Fibroblast of skin of right biceps (primary cell): Measurements from ENCODE around the gene PAQR5.

Experiments
- DNase-seq: peaks from one replicate; pipeline ENCODE4 v3.0.0-alpha.2; 2013

The PAQR5 gene

DNA sequence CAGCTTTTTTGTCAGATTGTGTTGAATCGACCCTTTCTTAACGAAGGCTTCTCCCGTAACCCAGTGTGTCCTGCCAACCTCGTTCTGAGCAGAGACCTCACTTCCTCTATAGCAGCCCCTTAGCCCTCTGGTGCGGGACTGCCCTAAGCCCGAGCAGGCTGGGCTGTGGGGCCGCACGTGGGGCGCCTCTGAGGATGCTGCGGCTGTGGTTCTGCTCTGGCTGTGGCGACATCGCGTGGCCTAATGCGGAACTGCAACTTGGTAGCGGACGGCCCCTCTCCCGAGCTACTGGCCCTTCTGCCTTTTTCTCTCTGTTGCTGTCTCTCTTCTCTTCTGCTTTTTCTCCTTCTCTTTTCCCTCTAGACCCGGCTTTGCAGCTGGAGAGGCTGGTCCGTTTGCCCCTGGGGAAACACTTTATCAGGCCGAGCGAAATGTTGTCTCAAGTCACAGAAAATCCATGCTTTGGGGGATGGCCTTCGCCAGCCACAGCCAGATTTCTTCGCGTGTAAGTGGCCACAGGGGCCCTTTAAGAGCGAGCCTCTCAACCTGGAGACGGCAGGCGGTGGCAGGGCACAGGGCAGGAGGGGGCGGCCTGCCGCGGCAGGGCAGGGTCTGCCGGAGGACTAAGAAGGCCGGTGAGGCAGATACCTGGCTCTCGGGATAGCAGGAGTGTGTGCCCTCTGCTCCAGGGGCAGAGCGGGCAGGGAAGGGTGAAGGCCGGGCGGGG is 96.0 kb downstream of the PAQR5 start:
- DNase-seq, result peak; percentile 71

DNA sequence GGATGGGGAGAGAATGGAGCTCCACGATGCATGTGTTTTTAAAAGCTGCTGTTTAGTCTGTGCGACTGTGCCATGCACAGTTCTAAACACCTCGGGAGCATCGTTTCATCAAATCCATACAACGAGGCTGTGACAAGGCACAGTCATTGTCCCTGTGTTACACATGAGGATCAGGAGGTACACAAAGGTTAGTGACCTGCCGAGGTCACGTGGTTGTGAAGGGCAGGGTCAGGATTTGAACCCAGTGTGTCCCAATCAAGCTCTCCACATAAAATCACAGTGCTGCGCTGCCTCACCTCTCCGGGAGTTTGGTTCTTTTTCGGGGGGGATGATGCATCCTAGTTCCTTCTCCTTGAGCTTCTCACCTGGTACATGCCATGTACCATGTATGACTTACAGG is 96.7 kb downstream of the PAQR5 start:
- no peak for DNase-seq

DNA sequence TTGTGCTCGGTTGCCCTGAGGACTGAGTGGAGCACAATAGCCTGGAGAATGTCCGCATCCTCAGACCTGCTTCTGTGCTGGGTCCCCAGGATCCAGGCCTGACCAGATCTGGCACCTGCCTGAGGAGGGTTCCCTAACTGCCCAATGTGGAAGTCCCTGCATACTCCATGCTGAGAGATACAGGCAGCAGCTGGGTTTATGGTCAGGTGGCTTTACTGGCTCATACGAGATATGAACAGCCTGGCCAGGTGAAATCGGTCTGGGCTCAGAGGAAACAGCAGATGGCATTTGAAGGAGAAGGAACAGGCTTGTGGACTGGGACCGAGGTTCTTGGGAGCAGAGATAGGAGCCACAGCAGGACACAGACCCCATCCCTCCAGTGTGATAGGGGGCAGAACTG is 97.3 kb downstream of the PAQR5 start:
- no peak for DNase-seq

DNA sequence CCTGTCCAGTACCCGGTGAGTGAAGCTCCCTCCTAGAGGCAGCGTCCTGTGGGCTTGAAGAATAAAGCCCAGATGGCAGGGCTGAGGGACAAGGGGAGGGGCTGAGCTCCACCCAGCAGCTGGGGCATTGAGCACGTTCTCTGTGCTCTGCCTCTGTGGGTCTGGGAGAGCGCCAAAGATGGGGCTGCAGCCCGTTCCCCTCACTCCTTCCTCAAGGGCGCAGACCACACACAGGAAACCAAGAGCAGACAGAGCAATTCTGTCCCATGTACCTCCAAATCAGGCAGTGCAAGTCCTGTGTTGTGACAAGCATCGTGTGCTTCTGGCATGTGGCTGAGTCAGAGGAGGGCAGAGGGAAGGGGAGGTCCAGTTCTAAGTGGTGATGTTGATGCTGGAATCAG is 99.8 kb downstream of the PAQR5 start:
- DNase-seq, result peak; percentile 63

DNA sequence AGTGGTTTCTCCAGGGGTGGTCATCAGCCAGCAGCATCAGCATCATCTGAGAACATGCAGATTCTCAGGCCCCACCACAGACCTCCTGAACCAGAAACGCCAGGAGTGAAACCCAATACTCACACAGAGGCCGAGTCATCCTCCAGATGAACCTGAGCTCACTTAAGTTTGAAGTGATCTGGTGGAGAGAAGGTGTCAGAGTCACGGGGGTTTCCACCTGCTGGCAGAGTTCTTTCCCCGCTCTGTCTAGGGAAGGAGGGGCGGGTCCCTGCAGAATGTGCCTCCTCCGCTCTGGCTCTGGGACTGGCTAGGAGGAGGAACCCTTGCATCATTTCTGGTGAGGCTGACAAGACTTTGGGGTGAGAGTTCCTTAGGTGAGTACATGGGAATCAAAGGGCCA is 102.1 kb downstream of the PAQR5 start:
- no peak for DNase-seq

DNA sequence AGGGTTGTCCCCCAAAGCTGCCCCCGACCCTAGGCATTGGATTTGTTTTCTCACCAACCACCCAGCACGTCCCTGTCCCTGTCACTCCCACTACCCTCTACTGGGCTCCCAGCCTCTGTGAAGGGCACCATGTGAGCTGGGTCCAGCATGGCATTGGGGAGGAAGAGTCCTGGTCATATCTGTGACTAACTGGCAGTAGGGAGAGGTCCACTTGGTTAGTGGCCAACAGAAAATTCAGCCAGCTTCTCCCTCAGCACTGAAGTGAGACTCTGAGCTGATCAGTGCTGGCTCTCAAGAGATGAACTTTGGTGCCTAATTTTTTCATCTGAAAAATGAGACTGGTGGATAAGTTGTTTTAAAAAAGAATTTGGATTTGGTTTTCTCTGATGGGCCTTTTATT is 104.1 kb downstream of the PAQR5 start:
- no peak for DNase-seq

DNA sequence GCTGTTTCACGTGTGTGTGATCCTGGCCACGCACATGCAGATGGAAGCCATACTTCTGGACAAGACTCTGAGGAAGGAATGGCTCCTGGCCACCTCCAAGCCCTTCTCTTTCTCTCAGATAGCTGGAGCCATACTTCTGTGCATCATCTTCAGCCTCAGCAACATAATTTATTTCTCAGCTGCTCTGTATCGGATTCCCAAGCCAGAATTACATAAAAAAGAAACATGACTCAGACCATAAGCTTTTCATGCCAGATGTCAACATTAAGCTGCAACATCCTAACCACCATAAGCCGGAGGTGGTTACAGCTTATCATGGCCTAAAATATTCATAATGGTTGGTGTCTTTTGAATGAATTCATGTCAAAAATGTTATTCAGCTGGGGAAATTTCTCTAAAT is 104.9 kb downstream of the PAQR5 start:
- peak; percentile 92 for DNase-seq

DNA sequence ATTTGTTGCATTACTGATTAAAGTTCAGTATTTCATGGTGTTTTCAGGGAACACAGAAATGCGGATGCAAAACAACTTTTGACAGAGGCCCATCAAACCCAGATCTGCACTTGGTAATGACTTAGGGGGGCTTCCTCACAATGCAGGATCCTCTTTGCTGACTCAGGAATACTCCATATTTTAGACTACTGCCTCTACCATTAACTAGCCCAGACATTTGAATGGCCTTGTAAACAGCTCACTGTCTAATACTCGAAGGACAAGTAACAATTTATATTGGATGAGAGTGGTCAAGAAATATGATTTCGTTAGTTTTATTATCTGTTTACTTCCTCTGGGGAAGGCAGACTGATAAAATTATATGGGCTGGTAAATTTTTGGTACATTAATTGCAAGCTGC is 106.4 kb downstream of the PAQR5 start:
- DNase-seq, result no peak

DNA sequence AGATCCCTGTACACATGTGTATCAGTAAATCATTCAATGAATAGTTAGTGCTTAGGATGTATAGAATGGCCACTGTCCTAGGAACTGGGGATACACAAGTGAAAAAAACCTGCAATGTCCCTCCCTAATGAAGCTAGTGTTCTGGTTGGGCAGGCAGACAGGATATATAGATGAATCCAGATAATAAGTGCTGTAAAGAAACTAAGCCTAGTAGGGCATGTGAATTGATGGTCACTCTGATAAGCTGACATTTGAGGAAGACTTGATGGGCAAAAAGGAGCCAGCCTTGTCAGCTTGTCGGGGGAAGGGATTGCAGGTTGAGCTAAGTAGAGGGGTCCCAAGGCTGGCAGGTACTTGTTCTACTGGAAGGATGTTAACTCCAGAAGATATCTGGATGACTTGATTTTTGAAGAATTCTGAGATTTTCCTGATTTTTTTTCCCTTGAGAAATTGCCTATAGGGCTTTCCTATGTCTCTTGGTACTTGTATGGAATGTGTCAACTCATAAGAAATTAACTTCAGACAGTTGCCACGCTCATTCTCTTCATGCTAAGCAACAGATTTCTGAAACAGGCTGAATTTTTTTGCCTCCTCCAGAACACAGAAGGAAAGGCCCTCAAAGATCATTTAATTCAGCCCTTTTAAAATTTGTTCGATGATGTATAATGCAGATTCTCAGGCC is 109.1 kb downstream of the PAQR5 start:
- no peak for DNase-seq

DNA sequence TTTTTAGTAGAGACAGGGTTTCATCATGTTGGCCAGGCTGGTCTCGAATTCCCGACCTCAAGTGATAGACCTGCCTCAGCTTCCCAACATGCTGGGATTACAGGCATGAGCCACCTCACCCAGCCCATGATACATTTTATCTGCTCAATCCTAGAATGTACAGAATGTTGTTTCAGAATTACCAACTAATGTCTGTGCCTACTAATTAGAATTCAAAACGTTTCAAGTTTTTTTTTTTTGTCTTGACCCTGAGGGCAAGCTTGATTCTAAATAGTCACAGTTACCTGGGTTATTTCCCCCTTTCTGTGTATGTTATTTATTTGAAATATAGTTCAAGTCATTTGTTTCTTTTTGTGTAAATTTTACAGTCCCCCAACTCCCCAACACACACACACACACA is 110.1 kb downstream of the PAQR5 start:
- no peak for DNase-seq

DNA sequence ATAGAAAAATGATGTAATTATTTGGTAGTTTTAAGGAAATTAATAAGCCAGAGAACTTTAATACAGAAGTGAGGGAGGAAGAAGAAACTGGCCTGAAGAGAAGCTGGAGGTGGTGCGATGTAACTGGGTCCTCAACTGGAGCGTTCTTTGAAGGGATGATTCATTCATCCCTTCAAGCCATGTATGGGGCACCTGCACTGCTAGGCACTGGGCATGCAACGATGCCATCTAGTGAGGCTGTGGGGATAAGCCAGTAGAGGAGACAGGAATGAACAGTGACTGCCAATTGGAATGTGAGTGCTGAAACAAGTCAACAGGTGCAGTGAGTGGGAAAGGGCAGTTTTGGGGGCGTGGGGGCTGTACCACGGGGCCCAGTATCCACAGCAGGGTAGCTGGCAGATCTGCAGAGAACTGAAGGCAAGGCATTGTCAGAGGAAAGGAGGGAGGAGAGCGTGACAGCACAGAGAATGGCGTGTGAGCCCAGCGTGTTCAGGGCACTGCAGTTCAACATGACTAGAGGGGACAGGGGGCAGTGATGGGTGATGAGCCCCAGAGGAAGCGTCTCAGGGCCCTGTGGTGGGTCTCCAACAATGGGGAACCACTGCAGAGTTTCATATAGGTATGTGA is 111.6 kb downstream of the PAQR5 start:
- peak; percentile 24 for DNase-seq

DNA sequence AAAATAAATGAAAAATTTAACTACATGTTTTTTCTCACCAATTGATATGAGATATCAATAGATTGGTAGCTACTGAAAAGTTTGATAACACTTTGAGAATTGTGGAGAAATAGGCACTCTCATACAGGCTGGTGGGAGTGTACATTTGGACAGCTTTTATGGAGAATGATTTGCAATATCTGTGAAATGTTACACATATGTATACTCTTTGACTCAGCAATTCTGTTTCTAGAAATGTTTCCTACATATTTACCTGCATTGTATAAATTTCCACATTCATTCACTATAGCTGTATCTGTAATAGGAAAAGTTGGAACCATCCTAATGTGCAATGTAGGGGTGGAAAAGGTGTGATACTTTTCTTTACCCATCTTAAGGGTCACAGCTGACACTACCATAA is 113.6 kb downstream of the PAQR5 start:
- no peak for DNase-seq

DNA sequence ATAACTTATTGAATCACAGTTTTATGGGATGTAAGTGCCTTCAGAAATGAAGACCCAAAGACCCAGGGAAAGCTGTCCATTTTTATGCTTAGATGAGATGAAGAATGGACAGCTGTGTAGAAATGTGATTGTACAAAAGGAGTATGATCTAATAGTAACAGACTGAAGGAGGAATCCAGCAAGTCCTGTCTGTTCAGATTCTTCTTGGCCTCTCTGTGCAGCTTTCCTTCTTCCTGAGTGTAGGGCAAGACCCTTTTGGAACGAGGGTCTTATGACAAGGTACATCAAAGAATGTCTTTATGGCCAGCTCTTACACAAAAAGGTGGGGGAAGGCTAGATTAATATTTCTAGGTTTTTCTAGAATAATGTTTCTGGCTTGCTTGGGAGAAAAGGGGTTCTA is 114.0 kb downstream of the PAQR5 start:
- no peak for DNase-seq

DNA sequence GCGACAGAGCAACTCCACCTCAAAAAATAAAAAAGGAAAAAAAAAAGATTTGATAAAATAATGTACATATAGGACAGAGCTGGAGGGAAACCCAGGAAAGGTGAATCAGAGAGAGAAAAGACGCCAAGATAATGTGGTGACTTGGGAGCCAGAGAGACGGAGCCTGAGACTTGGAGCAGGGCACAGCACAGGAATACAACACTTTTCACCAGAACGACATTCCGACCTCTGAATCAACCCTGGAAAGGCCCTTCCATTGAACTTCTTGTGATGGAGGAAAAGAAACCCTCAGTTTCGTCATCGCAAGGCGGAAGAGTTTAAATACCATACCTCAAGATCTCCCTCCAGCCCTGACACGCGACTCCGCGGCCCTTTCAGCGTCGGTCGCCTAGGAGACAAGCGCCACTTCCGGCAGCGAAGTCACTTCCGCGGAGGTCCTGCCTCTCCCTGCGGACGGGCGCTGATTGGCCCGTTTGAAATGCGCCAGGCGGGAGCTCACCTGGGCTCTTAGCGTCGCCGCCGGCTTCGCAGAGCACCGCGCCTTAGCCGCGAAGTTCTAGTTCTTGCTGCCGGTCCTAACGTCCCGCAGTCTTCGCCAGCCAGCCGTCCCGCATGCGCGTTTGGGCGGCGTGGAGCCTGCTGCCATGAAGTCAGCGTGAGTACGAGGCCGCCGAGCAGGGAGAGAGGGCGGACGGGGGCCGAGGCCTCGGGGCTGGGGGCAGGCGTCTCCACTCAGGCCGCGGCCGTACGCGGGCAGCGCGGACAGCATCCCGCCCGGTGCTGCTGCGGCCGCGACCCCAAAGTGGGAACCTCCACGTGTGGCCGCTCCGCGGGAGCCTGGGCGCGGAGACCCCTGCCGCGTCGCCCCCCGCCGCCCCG is 115.3 kb downstream of the PAQR5 start, which contains the start of gene KIF23:
Gene KIF23, plus strand, starts transcription at position 528 of the 879 bp plus-strand sequence. Its CDS starts 117 bp downstream, at position 645.
- peak; percentile 96 for DNase-seq

DNA sequence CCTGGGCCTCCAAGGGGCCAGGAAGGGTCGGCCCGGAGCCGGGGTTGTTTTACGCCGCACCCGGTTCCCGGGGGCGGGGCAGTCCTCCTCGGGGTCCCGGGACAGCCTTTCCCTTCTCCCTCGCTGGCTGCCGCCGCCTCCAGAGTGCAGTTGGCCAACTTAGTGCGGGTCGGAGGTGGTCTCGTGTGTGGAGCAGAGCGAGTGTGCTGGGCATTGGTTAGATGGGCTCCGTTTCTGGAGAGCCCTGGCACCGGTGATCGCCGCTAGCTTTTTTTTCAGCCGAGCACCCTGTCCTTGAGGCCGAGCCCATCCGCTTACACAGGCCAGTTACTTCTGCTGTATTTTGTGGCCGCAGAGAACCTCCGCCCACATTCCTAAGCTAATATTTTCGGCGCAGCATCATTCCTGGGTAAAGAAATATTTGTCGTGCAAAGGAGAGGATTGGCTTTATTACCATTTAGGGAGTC is 116.0 kb downstream of the PAQR5 start:
- peak; percentile 95 for DNase-seq

DNA sequence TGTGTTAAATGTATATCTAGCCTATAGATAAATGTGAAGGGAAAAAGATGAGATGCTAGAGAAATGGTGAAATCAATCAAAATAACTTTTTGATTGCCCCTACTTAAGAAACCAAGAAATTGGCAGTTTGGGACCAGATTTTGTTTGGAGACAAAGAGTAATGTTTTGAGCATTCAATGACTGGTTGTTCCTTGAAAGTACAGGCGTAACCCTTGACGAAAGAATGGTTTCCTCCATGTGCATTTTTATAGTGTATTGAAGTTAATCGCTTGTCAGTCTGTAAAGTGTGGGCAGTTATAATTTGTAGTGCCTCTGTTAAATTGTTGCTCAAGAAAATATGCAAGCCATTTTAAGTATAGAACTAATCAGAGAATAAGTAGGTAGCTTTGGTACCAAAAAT is 116.7 kb downstream of the PAQR5 start:
- DNase-seq, result peak; percentile 34

DNA sequence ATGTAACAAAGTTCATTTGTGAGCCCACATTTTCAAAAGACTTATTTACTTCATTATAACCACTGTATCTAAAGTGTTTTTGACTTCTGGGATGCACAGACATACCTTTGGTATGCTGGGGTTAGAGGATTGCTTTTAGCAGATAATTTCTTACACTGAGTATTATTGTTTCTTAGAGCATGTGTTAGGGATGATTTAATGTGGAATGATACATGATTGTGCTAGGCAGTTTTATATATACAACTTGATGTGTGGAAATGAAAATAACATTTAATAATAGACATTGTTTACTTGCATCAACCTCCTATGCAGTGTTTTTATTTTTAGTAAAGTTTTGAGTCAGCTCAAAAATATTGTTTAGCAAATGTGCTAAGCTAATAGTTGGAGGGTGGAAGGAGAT is 118.9 kb downstream of the PAQR5 start:
- peak; percentile 25 for DNase-seq

DNA sequence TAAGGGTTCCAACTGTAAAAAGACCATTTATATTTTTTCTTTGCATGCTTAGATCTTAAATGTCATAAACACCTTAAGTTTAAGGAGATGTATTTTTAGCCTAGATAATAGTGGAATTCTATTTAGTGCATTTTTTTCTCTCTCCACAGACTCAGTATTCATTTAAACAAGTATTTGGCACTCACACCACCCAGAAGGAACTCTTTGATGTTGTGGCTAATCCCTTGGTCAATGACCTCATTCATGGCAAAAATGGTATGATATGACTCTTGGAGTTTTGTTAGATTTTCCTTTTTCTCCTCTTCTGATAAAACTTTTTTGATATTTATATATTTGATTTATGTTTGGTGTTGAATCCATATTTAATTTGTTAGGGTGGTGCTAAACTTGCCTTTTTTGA is 122.8 kb downstream of the PAQR5 start:
- DNase-seq, result no peak

DNA sequence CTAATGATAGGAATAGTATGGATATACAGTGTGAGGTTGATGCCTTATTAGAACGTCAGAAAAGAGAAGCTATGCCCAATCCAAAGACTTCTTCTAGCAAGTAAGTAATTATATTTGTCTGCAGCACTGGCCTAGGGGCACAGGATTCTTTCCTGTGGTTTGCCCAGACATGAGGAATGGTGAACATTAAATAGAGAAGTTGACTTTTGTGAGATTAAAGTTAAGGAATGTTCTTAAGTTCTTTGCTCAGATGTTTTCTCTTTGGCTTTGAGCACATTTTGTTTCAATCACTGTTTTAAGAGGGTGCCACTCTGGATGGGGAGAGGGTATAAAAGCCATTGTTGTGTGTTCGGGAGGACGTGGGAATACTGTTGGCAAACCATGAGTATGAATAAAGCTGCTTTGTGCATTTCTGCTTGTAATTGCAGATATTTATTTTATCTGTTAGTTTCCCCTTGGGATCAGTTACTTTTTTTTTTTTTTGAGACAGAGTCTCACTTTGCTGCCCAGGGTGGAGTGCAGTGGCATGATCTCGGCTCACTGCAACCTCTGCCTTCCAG is 123.7 kb downstream of the PAQR5 start:
- DNase-seq, result no peak

DNA sequence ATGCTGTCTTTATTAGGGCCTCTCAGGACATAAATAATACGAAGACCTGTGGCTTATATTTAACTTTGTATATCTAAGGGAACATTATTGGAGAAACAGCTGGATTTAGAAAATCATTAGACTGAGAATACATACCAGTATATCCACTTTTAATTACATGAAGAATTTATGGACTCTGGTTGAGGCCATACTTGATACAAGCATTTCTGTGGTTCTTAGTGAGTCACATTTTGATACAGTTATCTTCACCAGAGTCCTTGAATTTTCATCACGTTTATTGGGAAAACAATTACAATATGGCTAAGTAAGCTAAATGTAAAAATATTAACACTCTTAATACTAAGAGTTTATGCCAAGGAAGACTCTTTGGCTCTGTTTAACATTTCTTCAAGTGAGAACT is 125.3 kb downstream of the PAQR5 start:
- peak; percentile 22 for DNase-seq

DNA sequence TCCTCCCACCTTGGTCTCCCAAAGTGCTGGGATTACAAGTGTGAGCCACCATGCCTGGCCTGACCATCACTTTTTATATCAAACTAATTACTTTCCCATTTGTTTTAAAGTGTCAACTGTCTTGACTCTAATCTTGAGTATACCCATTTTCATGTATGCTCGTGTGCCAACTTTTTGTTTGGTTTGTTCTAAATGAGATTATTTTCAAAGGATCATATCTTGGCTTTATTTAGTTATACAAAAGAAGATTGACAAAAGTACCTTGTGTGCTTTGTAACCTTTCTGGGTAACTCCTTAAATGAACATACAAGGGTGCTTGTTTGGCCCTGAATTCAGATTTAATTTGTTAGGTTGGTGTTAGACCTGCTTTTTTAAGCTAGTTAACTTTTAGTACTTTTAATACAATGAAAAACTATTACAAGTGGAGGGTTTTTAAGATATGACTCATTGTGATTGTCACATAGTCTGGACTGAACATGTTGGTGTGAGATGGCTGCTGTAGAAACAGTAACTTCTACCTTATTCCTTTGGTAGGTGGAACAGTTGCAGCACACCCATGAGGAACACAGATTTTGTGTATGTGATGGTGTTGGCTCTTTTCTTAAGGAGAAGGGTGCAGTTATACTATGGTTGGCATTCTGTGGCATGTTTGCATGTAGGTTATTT is 126.2 kb downstream of the PAQR5 start:
- no peak for DNase-seq

DNA sequence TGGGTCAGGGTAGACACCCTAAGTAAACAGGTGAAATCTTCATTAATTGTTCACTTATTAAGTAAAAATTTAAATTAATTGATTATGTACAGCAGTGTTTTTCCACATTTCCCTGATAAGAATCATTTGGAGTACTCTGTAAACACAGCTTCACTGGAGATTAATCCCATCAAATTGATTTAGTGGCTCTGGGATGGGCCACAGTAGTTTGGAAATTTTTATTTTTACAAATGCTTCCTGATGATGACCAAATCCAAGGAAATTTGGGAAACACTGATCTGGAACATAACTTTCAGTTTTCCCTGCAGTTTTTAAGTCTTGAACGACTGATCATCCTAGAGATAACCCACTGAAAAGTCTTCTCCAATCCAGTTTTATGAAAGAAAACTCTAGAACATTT is 135.1 kb downstream of the PAQR5 start:
- DNase-seq, result no peak
